C4-2B (cell line): ENCODE data around the gene MRPS6.

Experiments used
- ZFX ChIP-seq: fragments of 450-650 bp; IDR thresholded peaks from 2 replicates; pipeline ENCODE4 v1.6.1; 2017
- TF ChIP-seq, protein P1 (sequence below): fragments of 450-650 bp; conservative IDR thresholded peaks from 2 replicates; pipeline ENCODE4 v1.5.1; 2017; ENCODE audit warnings: mild to moderate bottlenecking

DNA sequence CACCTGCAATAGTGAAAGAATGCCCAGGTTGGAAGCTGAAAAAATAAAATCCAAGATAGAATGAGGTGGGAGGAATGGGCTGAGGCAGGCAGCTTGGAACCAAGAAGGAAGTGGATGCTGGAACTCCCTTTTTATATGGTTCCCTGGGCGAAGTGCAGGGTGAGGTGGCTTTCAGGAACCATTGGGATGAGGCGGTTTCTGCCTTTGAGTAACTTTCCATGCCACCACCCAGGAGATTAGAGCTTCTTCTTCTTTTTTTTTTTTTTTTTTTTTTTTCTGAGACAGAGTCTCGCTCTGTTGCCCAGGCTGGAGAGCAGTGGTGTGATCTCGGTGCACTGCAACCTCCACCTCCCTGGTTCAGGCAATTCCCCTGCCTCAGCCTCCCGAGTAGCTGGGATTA is 17.8 kb upstream of the MRPS6 start:
- TF ChIP-seq, protein P1, sequence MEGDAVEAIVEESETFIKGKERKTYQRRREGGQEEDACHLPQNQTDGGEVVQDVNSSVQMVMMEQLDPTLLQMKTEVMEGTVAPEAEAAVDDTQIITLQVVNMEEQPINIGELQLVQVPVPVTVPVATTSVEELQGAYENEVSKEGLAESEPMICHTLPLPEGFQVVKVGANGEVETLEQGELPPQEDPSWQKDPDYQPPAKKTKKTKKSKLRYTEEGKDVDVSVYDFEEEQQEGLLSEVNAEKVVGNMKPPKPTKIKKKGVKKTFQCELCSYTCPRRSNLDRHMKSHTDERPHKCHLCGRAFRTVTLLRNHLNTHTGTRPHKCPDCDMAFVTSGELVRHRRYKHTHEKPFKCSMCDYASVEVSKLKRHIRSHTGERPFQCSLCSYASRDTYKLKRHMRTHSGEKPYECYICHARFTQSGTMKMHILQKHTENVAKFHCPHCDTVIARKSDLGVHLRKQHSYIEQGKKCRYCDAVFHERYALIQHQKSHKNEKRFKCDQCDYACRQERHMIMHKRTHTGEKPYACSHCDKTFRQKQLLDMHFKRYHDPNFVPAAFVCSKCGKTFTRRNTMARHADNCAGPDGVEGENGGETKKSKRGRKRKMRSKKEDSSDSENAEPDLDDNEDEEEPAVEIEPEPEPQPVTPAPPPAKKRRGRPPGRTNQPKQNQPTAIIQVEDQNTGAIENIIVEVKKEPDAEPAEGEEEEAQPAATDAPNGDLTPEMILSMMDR = no peak
- no peak for TF ChIP-seq ZFX
